Neural cell (in vitro differentiated cells): ENCODE data around the gene CTXND1. TPM values are rescaled to one million over a fixed set of nuclear protein-coding genes. Genes with fewer than 3 reads are reported as not detected.

Experiments
- H2AFZ ChIP-seq: fragments of 200-600, 300-800 bp; sonication (generic), shearing (Covaris generic); 2 replicates; pipeline ENCODE4 v1.6.0; 2014; ENCODE audit warnings: low read depth, mild to moderate bottlenecking, antibody characterized with exemption, low read length, moderate library complexity
- H3F3A ChIP-seq: fragments of 200-600 bp; shearing (Covaris generic); 2 replicates; pipeline ENCODE4 v1.6.1; 2016; ENCODE audit warnings: mild to moderate bottlenecking, moderate library complexity, mixed read lengths, antibody characterized with exemption, low read length; ENCODE audit not compliant: insufficient read depth, poor library complexity, severe bottlenecking
- H3K27ac ChIP-seq: fragments of 200-600, 300-800 bp; sonication (generic), shearing (Covaris generic); 2 replicates; pipeline ENCODE4 v1.5.1; 2014; ENCODE audit warnings: mild to moderate bottlenecking, low read length, moderate library complexity
- H3K27me3 ChIP-seq: fragments of 300-800, 200-600 bp; sonication (generic), shearing (Covaris generic); 2 replicates; pipeline ENCODE4 v1.6.0; 2014; ENCODE audit warnings: mild to moderate bottlenecking, low read depth, low read length, moderate library complexity; ENCODE audit not compliant: insufficient read depth
- H3K36me3 ChIP-seq: fragments of 300-800, 200-600 bp; sonication (generic), shearing (Covaris generic); 2 replicates; pipeline ENCODE4 v1.5.1; 2014; ENCODE audit warnings: mild to moderate bottlenecking, antibody characterized with exemption, low read length, moderate library complexity; ENCODE audit not compliant: insufficient read depth
- H3K4me2 ChIP-seq: fragments of 300-800, 200-600 bp; sonication (generic), shearing (Covaris generic); 2 replicates; pipeline ENCODE4 v1.6.0; 2014; ENCODE audit warnings: mild to moderate bottlenecking, low read length
- H3K4me3 ChIP-seq: fragments of 300-800, 200-600 bp; sonication (generic), shearing (Covaris generic); 2 replicates; pipeline ENCODE4 v1.5.1; 2014; ENCODE audit warnings: mild to moderate bottlenecking, low read length, moderate library complexity
- H3K79me2 ChIP-seq: fragments of 200-600 bp; shearing (Covaris generic); replicated peaks from 2 replicates; pipeline ENCODE4 v1.6.0; 2014; ENCODE audit warnings: mild to moderate bottlenecking, low read length, moderate library complexity; ENCODE audit not compliant: insufficient read depth
- H3K9ac ChIP-seq: fragments of 300-800, 200-600 bp; sonication (generic), shearing (Covaris generic); 2 replicates; pipeline ENCODE4 v1.6.1; 2016; ENCODE audit warnings: mild to moderate bottlenecking, low read length, mixed read lengths
- H3K9me2 ChIP-seq: fragments of 200-600 bp; shearing (Covaris generic); 2 replicates; pipeline ENCODE4 v1.6.1; 2016; ENCODE audit warnings: mild to moderate bottlenecking, low read length, mixed read lengths; ENCODE audit not compliant: insufficient read depth
- H3K9me3 ChIP-seq: fragments of 200-600, 300-800 bp; sonication (generic), shearing (Covaris generic); 2 replicates; pipeline ENCODE4 v1.6.1; 2016; ENCODE audit warnings: mild to moderate bottlenecking, mixed run types, low read length, moderate library complexity, mixed read lengths
- H4K20me1 ChIP-seq: fragments of 200-600 bp; shearing (Covaris generic); 2 replicates; pipeline ENCODE4 v1.6.1; 2016; ENCODE audit warnings: mild to moderate bottlenecking, mixed run types; ENCODE audit not compliant: insufficient read depth
- CTCF ChIP-seq: fragments of 450-650 bp; IDR thresholded peaks from 2 replicates; pipeline ENCODE4 v1.5.1; 2014; ENCODE audit warnings: antibody characterized with exemption, mild to moderate bottlenecking, moderate library complexity; ENCODE audit not compliant: poor library complexity, severe bottlenecking
- EP300 ChIP-seq: fragments of 450-650 bp; conservative IDR thresholded peaks from 2 replicates; pipeline ENCODE4 v1.6.1; 2014; ENCODE audit warnings: antibody characterized with exemption, mild to moderate bottlenecking, moderate library complexity; ENCODE audit not compliant: poor library complexity, severe bottlenecking
- EZH2 ChIP-seq: fragments of 200-600, 300-800 bp; shearing (Covaris generic), sonication (generic); IDR thresholded peaks from 2 replicates; pipeline ENCODE4 v1.6.1; 2014; ENCODE audit warnings: antibody characterized with exemption, low read length, borderline replicate concordance, mild to moderate bottlenecking; ENCODE audit not compliant: insufficient read depth, poor library complexity, severe bottlenecking
- MXI1 ChIP-seq: fragments of 450-650 bp; conservative IDR thresholded peaks from 2 replicates; pipeline ENCODE4 v1.6.1; 2014; ENCODE audit warnings: antibody characterized with exemption, mild to moderate bottlenecking; ENCODE audit not compliant: poor library complexity, severe bottlenecking
- POLR2AphosphoS5 ChIP-seq: IDR thresholded peaks from 2 replicates; pipeline ENCODE4 v1.6.1; 2012
- RAD21 ChIP-seq: fragments of 450-650 bp; conservative IDR thresholded peaks from 2 replicates; pipeline ENCODE4 v1.6.1; 2014; ENCODE audit warnings: antibody characterized with exemption, mild to moderate bottlenecking, moderate library complexity
- REST ChIP-seq: IDR thresholded peaks from 2 replicates; pipeline ENCODE4 v1.6.1; 2012; ENCODE audit warnings: borderline replicate concordance
- SMC3 ChIP-seq: fragments of 450-650 bp; conservative IDR thresholded peaks from 2 replicates; pipeline ENCODE4 v1.6.1; 2014; ENCODE audit warnings: antibody characterized with exemption, mild to moderate bottlenecking, moderate library complexity; ENCODE audit not compliant: poor library complexity
- TAF1 ChIP-seq: IDR thresholded peaks from 2 replicates; pipeline ENCODE4 v1.6.1; 2012; ENCODE audit warnings: low read depth
- polyA plus RNA-seq: library from polyadenylated mRNA; depleted of rRNA; stranded (reverse); fragments of >200 nt; gene quantifications from 2 replicates; pipeline ENCODE4 v1.2.3, GENCODE V29; 2014

Gene CTXND1
- polyA plus RNA-seq, 1 donor from 2014 or later = not detected

GRCh38 chr15:80208758-80209734 is 43.0 kb downstream of the CTXND1 start:
- Histone ChIP-seq H3K9me2 (no peaks in the 10 kb centered on the region), H3F3A (no peaks in the 10 kb centered on the region), H3K9me3 (no peaks in the 10 kb centered on the region), H3K79me2 (no peaks in the 10 kb centered on the region), H3K27me3 (no peaks in the 10 kb centered on the region), H3K27ac (no peak overlapping the region), H3K9ac (no peak overlapping the region), H4K20me1 (no peaks in the 10 kb centered on the region), H3K4me2 (no peak overlapping the region), H3K4me3 (no peak overlapping the region), H3K36me3 (no peaks in the 10 kb centered on the region), H2AFZ (no peak overlapping the region)
- TF ChIP-seq REST (no peak), EZH2 (no peak)

GRCh38 chr15:80207887-80208286 is 44.1 kb downstream of the CTXND1 start:
- Histone ChIP-seq H3K36me3 (no peaks in the 10 kb centered on the region), H3K9ac (no peak overlapping the region), H3K4me2 (no peak overlapping the region), H3F3A (no peaks in the 10 kb centered on the region), H3K27ac (no peak overlapping the region), H3K27me3 (no peaks in the 10 kb centered on the region), H2AFZ (no peak overlapping the region), H3K4me3 (no peak overlapping the region), H3K9me2 (no peaks in the 10 kb centered on the region), H4K20me1 (no peaks in the 10 kb centered on the region), H3K9me3 (no peaks in the 10 kb centered on the region), H3K79me2 (no peaks in the 10 kb centered on the region)
- TF ChIP-seq POLR2AphosphoS5 = no peak
- TF ChIP-seq SMC3 = no peak
- no peak for TF ChIP-seq CTCF
- TF ChIP-seq RAD21 = no peak
- TF ChIP-seq EZH2 = no peak
- no peak for TF ChIP-seq REST
- TF ChIP-seq TAF1 = no peak
- TF ChIP-seq EP300 = no peak
- no peak for TF ChIP-seq MXI1
